ENCODE measurements around the gene BCAS4. TPM values are rescaled to one million over a fixed set of nuclear protein-coding genes. Genes with fewer than 3 reads are reported as not detected.

Gene BCAS4, protein sequence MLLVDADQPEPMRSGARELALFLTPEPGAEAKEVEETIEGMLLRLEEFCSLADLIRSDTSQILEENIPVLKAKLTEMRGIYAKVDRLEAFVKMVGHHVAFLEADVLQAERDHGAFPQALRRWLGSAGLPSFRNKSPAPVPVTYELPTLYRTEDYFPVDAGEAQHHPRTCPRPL
- total RNA-seq: 1 to 10 TPM in 1 of 6 experiments, under 1 TPM in 5; 0.31 to 1.4 (median 0.60) TPM
- long read RNA-seq: 0 reads

DNA sequence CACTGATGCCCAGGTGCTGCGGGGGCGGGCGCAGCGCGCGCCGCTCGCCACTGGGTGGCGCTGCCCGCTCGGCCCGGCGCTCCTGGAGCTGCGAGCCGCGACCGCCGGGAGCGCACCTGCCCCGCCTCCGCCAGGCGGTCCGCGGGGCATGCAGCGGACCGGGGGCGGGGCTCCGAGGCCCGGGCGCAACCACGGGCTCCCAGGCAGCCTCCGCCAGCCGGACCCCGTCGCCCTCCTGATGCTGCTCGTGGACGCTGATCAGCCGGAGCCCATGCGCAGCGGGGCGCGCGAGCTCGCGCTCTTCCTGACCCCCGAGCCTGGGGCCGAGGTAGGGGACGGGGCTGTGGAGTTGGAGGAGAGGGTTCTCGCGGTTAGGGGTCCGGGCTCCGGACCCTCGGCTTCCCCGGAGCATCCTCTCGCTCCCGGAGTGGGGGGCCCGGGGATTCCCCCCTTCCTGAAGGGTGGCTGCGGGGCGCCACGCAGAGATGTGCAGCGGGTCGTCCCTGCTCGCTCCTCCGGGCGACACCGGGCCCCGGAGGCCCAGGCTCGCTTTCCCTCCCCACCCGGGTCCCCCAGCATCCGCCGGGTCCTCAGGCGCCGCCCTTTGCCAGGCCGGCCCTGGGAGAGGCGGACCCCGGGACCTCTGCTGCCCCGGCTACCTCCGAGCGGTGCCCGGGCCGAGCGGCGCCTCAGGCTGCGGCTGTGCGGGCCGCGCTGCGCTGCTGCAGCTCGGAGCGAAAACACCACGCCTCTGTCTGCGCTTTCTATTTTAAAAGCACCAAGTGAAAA lies at the start of gene BCAS4:
Gene BCAS4 (plus strand): TSS at position 216 of the 789 bp plus-strand sequence. CDS start 23 bp downstream, at position 239.
- peak; percentile 78 to 80 (median 78) for DNase-seq
- WGBS (ENCODE audit: insufficient coverage, low coverage, low lambda C conversion rate, missing lambda C conversion rate): 0% methylated on average over 1 of the region's 92 CpGs
- peak; percentile 82 to 94 (median 90) for ATAC-seq
- intact Hi-C loops (cut with DNase I): no loop called here
- Histone ChIP-seq H3K4me1 (peaks cover 0 to 8% (median 4%) of the 10 kb centered on the region in 4 donors), H3K4me3 (peak within 1 kb of the TSS; percentile 76 to 80 (median 78)), H3K9me3 (no peaks in the 10 kb centered on the region), H3K27ac (peak within 1 kb of the TSS in 1 of 3 donors; percentile 24), H3K36me3 (no peaks in the 10 kb centered on the region), H3K27me3 (no peaks in the 10 kb centered on the region)
- no peak for TF ChIP-seq POLR2A (IDR thresholded peaks at IDR 0.05)
- TF ChIP-seq, protein P1, sequence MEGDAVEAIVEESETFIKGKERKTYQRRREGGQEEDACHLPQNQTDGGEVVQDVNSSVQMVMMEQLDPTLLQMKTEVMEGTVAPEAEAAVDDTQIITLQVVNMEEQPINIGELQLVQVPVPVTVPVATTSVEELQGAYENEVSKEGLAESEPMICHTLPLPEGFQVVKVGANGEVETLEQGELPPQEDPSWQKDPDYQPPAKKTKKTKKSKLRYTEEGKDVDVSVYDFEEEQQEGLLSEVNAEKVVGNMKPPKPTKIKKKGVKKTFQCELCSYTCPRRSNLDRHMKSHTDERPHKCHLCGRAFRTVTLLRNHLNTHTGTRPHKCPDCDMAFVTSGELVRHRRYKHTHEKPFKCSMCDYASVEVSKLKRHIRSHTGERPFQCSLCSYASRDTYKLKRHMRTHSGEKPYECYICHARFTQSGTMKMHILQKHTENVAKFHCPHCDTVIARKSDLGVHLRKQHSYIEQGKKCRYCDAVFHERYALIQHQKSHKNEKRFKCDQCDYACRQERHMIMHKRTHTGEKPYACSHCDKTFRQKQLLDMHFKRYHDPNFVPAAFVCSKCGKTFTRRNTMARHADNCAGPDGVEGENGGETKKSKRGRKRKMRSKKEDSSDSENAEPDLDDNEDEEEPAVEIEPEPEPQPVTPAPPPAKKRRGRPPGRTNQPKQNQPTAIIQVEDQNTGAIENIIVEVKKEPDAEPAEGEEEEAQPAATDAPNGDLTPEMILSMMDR (IDR thresholded peaks at IDR 0.05): peak; percentile 81 to 100 (median 90)

DNA sequence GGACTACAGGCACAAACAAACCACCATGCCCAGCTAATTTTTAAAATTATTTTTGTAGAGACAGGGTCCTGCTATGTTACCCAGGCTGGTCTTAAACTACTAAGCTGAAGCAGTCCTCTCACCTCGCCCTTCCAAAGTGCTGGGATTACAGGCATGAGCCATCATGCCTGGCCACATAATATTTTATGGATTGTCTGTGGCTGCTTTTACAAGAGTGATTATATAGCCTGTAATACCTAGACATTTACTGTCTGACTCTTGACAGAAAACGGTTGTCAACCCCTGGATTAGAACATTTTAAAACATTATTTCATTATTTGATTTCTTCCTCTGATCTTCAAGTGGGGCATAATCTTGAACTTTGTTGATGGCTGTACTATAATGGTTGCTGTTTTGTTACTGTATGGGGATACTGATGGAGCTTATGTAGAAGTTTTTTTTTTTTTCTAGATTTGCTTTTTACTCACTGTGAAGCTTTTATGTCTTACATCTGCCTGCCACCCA lies 49.2 kb upstream of the BCAS4 start:
- Histone ChIP-seq H3K4me1 (peaks cover 0 to 59% (median 21%) of the 10 kb centered on the region in 4 donors), H3K27ac (peak overlapping the region; percentile 11 to 88 (median 70)), H3K9me3 (no peaks in the 10 kb centered on the region), H3K27me3 (no peaks in the 10 kb centered on the region), H3K36me3 (peaks cover 0 to 7% (median 0%) of the 10 kb centered on the region in 4 donors), H3K4me3 (no peak overlapping the region)
- intact Hi-C loops (cut with DNase I): loop anchor here in 1 of 2 donors (10.0 kb wide), 1 partner anchor 81 kb away; no protein-coding TSS in a partner anchor
- ATAC-seq: no peak
- TF ChIP-seq, protein P1 (IDR thresholded peaks at IDR 0.05): no peak
- TF ChIP-seq POLR2A (IDR thresholded peaks at IDR 0.05): no peak
- 23% methylated on average over 1 of the region's 2 CpGs for WGBS (ENCODE audit: insufficient coverage, low coverage, low lambda C conversion rate, missing lambda C conversion rate)
- DNase-seq: no peak

DNA sequence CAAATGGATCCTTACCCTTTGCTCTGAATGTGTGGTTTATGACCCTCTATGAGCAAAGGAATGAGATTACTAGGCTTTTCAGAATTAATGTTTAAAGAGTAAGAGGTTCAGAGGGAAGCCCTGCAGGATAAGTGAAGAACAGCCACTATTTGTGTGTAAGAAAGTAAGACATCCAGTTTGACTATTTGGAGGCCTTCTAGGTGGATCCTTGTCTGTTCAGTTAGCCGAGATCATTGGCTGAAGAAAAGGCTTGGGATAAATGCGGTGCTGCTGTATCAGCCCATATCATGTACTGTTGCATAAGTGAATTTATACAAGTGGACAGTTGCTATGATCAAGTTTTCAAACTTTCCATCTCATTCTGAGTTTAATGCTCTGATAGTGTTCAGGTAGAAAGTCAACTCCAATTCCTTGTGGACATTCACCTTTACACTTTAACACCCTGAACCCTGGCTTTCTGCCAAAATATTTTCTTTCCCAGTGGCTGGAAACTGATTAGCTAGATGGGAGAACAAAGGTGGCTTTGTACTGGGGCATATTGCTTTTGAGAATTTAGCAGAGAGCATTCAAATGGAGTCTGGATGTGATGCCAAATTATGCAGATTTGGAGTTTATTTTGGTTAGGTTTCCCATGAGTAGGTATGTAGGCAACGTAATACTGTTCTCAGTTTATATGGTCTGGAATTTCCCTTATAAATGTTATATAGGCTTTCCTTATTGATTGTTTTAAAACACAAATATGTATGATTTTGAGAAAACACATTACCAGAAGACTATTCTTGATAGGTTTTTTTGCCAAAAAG lies 48.5 kb upstream of the BCAS4 start:
- Histone ChIP-seq H3K27ac (peak overlapping the region; percentile 11 to 88 (median 70)), H3K27me3 (no peaks in the 10 kb centered on the region), H3K36me3 (peaks cover 0 to 7% (median 0%) of the 10 kb centered on the region in 4 donors), H3K4me3 (no peak overlapping the region), H3K9me3 (no peaks in the 10 kb centered on the region), H3K4me1 (peaks cover 0 to 59% (median 21%) of the 10 kb centered on the region in 4 donors)
- TF ChIP-seq POLR2A (IDR thresholded peaks at IDR 0.05): no peak
- TF ChIP-seq, protein P1 (IDR thresholded peaks at IDR 0.05): no peak
- WGBS (ENCODE audit: insufficient coverage, low coverage, low lambda C conversion rate, missing lambda C conversion rate): 33% methylated on average over 3 of the region's 3 CpGs
- DNase-seq (peak in 1 of 3 donors; percentile 61), ATAC-seq (peak; percentile 56 to 66 (median 63))
- intact Hi-C loops (cut with DNase I): loop anchor here in 1 of 2 donors (10.0 kb wide), 1 partner anchor 82 kb away; no protein-coding TSS in a partner anchor

DNA sequence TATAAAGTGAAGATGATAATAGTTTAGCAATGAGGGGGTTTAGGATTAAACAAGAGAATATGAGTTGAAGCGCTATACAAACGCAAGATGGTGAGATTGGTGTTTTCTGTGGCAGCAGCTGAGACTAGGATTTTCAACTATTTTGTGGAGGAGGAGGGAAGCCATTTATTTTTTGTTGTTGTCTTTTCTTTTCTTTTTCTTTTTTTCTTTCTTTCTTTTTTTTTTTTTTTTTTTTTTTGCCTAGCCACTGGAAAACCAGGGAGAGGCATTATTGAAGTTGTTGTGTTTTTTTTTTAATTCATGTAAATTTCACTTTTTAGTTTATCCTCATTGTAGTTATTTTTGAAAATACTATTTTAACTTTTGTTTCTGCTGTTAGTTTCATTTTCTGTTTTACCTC lies 47.6 kb upstream of the BCAS4 start:
- ATAC-seq (no peak), DNase-seq (no peak)
- intact Hi-C loops (cut with DNase I): loop anchor here in 1 of 2 donors (10.0 kb wide), 1 partner anchor 82 kb away; no protein-coding TSS in a partner anchor
- Histone ChIP-seq H3K27me3 (no peaks in the 10 kb centered on the region), H3K36me3 (peaks cover 0 to 7% (median 0%) of the 10 kb centered on the region in 4 donors), H3K9me3 (no peaks in the 10 kb centered on the region), H3K4me3 (no peak overlapping the region), H3K27ac (peak overlapping the region in 2 of 3 donors; percentile 70 to 88), H3K4me1 (peaks cover 0 to 59% (median 21%) of the 10 kb centered on the region in 4 donors)
- 81% methylated on average over 2 of the region's 2 CpGs for WGBS (ENCODE audit: insufficient coverage, low coverage, low lambda C conversion rate, missing lambda C conversion rate)
- TF ChIP-seq, protein P1 (IDR thresholded peaks at IDR 0.05): no peak
- TF ChIP-seq POLR2A (IDR thresholded peaks at IDR 0.05): no peak

All from right lobe of liver (tissue), 6 donors.